ENCODE results near the gene TBC1D21. TPM values are rescaled to one million over a fixed set of nuclear protein-coding genes. Genes with fewer than 3 reads are reported as not detected.

Gene TBC1D21
- total RNA-seq, 1 experiment from 2014 or later: not detected

DNA sequence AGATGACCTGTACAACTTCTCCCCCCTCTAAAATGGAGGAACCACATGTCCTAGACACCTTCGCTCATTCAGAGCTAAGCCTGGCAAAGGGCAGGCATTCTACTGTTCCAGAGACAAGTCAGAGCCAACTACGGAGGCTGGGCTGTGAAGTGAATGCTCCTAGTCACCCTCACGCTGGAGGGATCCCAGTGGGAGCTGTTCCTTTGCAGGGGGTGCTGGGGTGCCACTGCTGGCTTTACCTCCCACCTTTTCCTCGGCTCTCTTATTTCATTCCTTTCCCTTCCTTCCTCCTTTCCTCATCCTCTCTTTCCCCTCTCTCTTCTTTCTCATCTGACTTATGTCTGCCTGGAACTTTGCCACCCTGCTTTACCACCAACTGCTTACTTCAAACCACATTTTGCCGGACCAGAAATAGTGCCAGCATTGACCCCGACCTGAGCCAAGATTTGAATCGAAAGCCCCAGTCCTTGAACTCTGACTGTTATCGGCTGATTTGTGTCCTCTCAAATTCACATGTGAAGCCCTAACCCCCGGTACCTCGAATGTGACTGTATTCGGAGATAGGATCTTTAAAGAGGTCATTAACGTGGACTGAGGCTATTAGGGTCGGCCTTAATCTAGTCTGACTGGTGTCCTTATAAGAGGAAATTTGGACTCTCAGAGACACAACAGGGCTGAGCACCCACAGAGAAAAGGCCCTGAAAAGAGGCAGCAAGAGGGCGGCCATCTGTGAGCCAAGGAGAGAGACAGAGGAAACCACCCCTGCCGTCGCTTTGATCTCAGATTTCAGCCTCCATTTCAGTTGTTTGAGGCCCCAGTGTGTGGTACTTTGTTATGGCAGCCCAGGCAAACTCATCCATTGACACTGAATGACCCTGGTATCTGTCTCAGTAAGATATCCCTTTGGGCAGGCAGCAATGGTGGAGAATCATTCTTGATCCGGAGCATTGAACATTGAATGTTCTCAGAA lies 31.3 kb upstream of the TBC1D21 start:
- Histone ChIP-seq H2AK5ac (ENCODE audit: insufficient read length, low read length) (no peak overlapping the region), H3K14ac (ENCODE audit: insufficient read depth, low read length) (no peak overlapping the region), H3K27ac (ENCODE audit: insufficient read length, low read depth, low read length) (no peak overlapping the region), H2AFZ (ENCODE audit: low read length) (no peak overlapping the region), H3K56ac (ENCODE audit: insufficient read length, low read depth, low read length) (no peak overlapping the region), H3T11ph (ENCODE audit: low read length) (no peak overlapping the region), H3K18ac (ENCODE audit: insufficient read length, low read depth, low read length) (no peak overlapping the region), H3K9me3 (ENCODE audit: control insufficient read depth, low read depth, low read length) (no peaks in the 10 kb centered on the region), H3K23ac (ENCODE audit: insufficient read length, low read depth, low read length) (no peak overlapping the region), H4K8ac (replicated peaks; ENCODE audit: insufficient read length, low read depth, low read length) (no peak overlapping the region), H3K4ac (ENCODE audit: low read depth, low read length) (no peak overlapping the region), H3K79me2 (ENCODE audit: insufficient read depth, low read length) (no peaks in the 10 kb centered on the region), H2BK20ac (ENCODE audit: low read depth, low read length, poor library complexity, severe bottlenecking) (no peak overlapping the region), H4K20me1 (ENCODE audit: control insufficient read depth, insufficient read depth, insufficient read length) (no peaks in the 10 kb centered on the region), H3K4me1 (ENCODE audit: insufficient read depth, low read length) (no peaks in the 10 kb centered on the region), H4K5ac (ENCODE audit: insufficient read length, low read depth, low read length) (no peak overlapping the region), H3K9ac (ENCODE audit: extremely low read depth, insufficient read length, low read length) (no peak overlapping the region), H3K79me1 (ENCODE audit: insufficient read depth, low read depth, low read length, poor library complexity, severe bottlenecking) (no peaks in the 10 kb centered on the region), H2BK120ac (ENCODE audit: low read depth, low read length, poor library complexity, severe bottlenecking) (no peak overlapping the region), H3K23me2 (ENCODE audit: insufficient read length, low read depth, low read length, poor library complexity, severe bottlenecking) (no peaks in the 10 kb centered on the region), H2BK5ac (ENCODE audit: insufficient read length, low read length) (no peak overlapping the region), H3K4me2 (ENCODE audit: insufficient read depth, insufficient read length, low read length) (no peak overlapping the region), H3K27me3 (ENCODE audit: insufficient read depth, low read length) (no peaks in the 10 kb centered on the region), H4K91ac (ENCODE audit: insufficient read length, low read depth, low read length) (no peak overlapping the region), H2BK12ac (ENCODE audit: insufficient read length, low read depth, low read length) (no peak overlapping the region), H2BK15ac (ENCODE audit: low read depth, low read length) (no peak overlapping the region)
- no peaks in the 10 kb centered on the region; a peak in 1 of 5 replicates for H3K9me3 Mint-ChIP-seq
- no peak for DNase-seq
- no CpG with 5 or more reads among the region's 17 CpGs for WGBS (ENCODE audit: extremely low coverage, insufficient read length, low lambda C conversion rate)
- H3K27ac Mint-ChIP-seq: no peak overlapping the region
- peaks cover 12% of the 10 kb centered on the region for H3K27me3 Mint-ChIP-seq (ENCODE audit: low read depth)
- H3K36me3 Mint-ChIP-seq (ENCODE audit: insufficient read depth in 1 of 3, low read depth in 3 of 3): no peaks in the 10 kb centered on the region; a peak in 1 of 7 replicates
- H3K4me1 Mint-ChIP-seq: peaks cover 20 to 24% of the 10 kb centered on the region in 2 experiments
- TF ChIP-seq, protein P1, sequence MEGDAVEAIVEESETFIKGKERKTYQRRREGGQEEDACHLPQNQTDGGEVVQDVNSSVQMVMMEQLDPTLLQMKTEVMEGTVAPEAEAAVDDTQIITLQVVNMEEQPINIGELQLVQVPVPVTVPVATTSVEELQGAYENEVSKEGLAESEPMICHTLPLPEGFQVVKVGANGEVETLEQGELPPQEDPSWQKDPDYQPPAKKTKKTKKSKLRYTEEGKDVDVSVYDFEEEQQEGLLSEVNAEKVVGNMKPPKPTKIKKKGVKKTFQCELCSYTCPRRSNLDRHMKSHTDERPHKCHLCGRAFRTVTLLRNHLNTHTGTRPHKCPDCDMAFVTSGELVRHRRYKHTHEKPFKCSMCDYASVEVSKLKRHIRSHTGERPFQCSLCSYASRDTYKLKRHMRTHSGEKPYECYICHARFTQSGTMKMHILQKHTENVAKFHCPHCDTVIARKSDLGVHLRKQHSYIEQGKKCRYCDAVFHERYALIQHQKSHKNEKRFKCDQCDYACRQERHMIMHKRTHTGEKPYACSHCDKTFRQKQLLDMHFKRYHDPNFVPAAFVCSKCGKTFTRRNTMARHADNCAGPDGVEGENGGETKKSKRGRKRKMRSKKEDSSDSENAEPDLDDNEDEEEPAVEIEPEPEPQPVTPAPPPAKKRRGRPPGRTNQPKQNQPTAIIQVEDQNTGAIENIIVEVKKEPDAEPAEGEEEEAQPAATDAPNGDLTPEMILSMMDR (conservative IDR thresholded peaks at IDR 0.05): no peak
- no peak overlapping the region for H3K4me3 Mint-ChIP-seq

Measured in H9 (cell line).